Bronchial epithelial cell (primary cell): Measurements from ENCODE around the gene UPP2. TPM values are rescaled to one million over a fixed set of nuclear protein-coding genes. Genes with fewer than 3 reads are reported as not detected.

ENCODE experiments used
- DNase-seq: peaks from one replicate; pipeline ENCODE4 v3.0.0-alpha.2; 2010; ENCODE audit warnings: low read depth
- FAIRE-seq: peaks from 2 replicates; lab custom pipeline; 2011; peaks lifted over from hg19 to GRCh38; lab: Jason Lieb, UNC
- H3K27me3 ChIP-seq: 2 replicates; pipeline ENCODE4 v1.5.1; 2011; ENCODE audit warnings: low read length; ENCODE audit not compliant: control insufficient read depth, insufficient read depth
- H3K36me3 ChIP-seq: 2 replicates; pipeline ENCODE4 v1.5.1; 2011; ENCODE audit warnings: low read length; ENCODE audit not compliant: control insufficient read depth, insufficient read depth
- H3K4me3 ChIP-seq: 2 replicates; pipeline ENCODE4 v1.5.1; 2011; ENCODE audit warnings: mild to moderate bottlenecking, low read depth, low read length, control low read depth
- CTCF ChIP-seq: IDR thresholded peaks from 2 replicates; pipeline ENCODE4 v1.5.1; 2011; ENCODE audit warnings: mild to moderate bottlenecking, moderate library complexity, low read length, control low read depth, inconsistent platforms; ENCODE audit not compliant: insufficient read depth, severe bottlenecking
- total RNA-seq: library from RNA; depleted of rRNA; stranded (reverse); fragments of >200 nt; gene quantifications from 2 replicates; pipeline ENCODE4 v1.2.1, GENCODE V29; 2014

UPP2 gene
- total RNA-seq, 1 donor from 2014 or later: not detected

- DNase-seq (no peak), FAIRE-seq (no peak)
- H3K4me3 ChIP-seq: no peak overlapping the region
- no peaks in the 10 kb centered on the region for H3K36me3 ChIP-seq
- no peak for TF ChIP-seq CTCF
- no peaks in the 10 kb centered on the region for H3K27me3 ChIP-seq
These were observed 42.2 kb downstream of the UPP2 start for GRCh38 chr2:158143703-158144360.

GRCh38 chr2:158144914-158145625, 43.4 kb downstream of the UPP2 start:
- peak; percentile 73 for DNase-seq
- FAIRE-seq: no peak
- no peak overlapping the region for H3K4me3 ChIP-seq
- no peak for TF ChIP-seq CTCF
- no peaks in the 10 kb centered on the region for H3K27me3 ChIP-seq
- no peaks in the 10 kb centered on the region for H3K36me3 ChIP-seq

GRCh38 chr2:158153270-158154015, 51.8 kb downstream of the UPP2 start:
- no peak for TF ChIP-seq CTCF
- no peak for FAIRE-seq

GRCh38 chr2:158154596-158154995, 52.9 kb downstream of the UPP2 start:
- H3K27me3 ChIP-seq: no peaks in the 10 kb centered on the region
- no peaks in the 10 kb centered on the region for H3K36me3 ChIP-seq
- peak; percentile 8 for DNase-seq
- no peak for FAIRE-seq
- TF ChIP-seq CTCF: no peak
- H3K4me3 ChIP-seq: no peak overlapping the region

More at GRCh38 chr2:158153270-158154015, 51.8 kb downstream of the UPP2 start:
- Histone ChIP-seq H3K27me3 (no peaks in the 10 kb centered on the region), H3K4me3 (no peak overlapping the region), H3K36me3 (no peaks in the 10 kb centered on the region)
- DNase-seq: no peak

DNA sequence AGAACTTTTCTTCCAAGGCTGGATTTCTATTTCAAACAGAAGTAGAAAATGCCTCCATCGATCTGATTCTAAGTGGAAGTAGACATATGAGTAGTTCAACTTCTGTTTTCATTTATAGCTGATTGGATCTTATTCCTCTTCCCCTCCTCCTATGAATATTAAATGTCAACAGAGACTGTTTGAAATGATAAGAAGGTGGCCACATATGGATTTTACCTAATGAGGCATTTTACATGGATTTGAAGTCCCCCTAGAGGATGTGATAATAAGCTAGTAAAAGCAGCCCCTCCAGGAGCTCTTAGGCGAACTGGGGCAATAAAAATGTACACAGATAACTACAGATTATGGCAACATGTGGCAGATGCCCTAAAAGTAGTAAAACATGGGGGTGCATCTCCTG, 71.0 kb downstream of the UPP2 start:
- no peak for TF ChIP-seq CTCF
- FAIRE-seq: no peak
- Histone ChIP-seq H3K36me3 (no peaks in the 10 kb centered on the region), H3K27me3 (peaks cover 4% of the 10 kb centered on the region), H3K4me3 (no peak overlapping the region)
- no peak for DNase-seq
